IMR-90 (cell line): ENCODE data around the gene TMEM259. TPM values are rescaled to one million over a fixed set of nuclear protein-coding genes. Genes with fewer than 3 reads are reported as not detected.

ENCODE experiments used
- ATAC-seq: fragments of 200-7000 bp; cut with Tn5 transposase; 2 replicates; pipeline ENCODE4 v1.9.1; 2020; ENCODE audit warnings: low read depth, mild to moderate bottlenecking, moderate library complexity
- BruUV-seq: library from RNA; stranded (reverse); fragments of 400-500 nt; replicated peaks from 2 replicates; lab custom pipeline; 2021; lab: Mats Ljungman, UMichigan
- CTCF ChIA-PET: fragments of 300-600 bp; formaldehyde crosslinking; extraction: SDS; loops from one replicate; lab custom pipeline; 2021; ENCODE audit warnings: antibody characterized with exemption; lab: Yijun Ruan, JAX
- POLR2A ChIA-PET: fragments of 300-600 bp; sonication (Branson Sonifier 250); formaldehyde crosslinking; loops from one replicate; lab custom pipeline; 2022; ENCODE audit warnings: antibody characterized with exemption; ENCODE audit not compliant: unreplicated experiment; lab: Charles Lee
- DNase-seq: peaks from one replicate; pipeline ENCODE4 v3.0.0; 2013
- H2AFZ ChIP-seq: replicated peaks from 2 replicates; pipeline ENCODE3; 2013; ENCODE audit warnings: low read length, mild to moderate bottlenecking; ENCODE audit not compliant: poor library complexity
- H2AK5ac ChIP-seq: 2 replicates; pipeline ENCODE4 v1.6.1; 2013; ENCODE audit warnings: low read depth, low read length, inconsistent platforms
- H2AK9ac ChIP-seq: replicated peaks from 2 replicates; pipeline ENCODE3; 2013; ENCODE audit warnings: mild to moderate bottlenecking, low read depth, low read length, moderate library complexity; ENCODE audit not compliant: poor library complexity
- H2BK120ac ChIP-seq: 2 replicates; pipeline ENCODE4 v1.6.1; 2013; ENCODE audit warnings: low read depth, low read length, inconsistent platforms
- H2BK15ac ChIP-seq: 3 replicates; pipeline ENCODE4 v1.6.1; 2013; ENCODE audit warnings: low read depth, low read length, inconsistent platforms
- H2BK20ac ChIP-seq: 2 replicates; pipeline ENCODE4 v1.6.1; 2013; ENCODE audit warnings: low read depth, mild to moderate bottlenecking, inconsistent platforms, low read length, moderate library complexity
- H2BK5ac ChIP-seq: 2 replicates; pipeline ENCODE4 v1.6.1; 2013; ENCODE audit warnings: mild to moderate bottlenecking, low read depth, low read length, inconsistent platforms; ENCODE audit not compliant: poor library complexity, severe bottlenecking
- H3K14ac ChIP-seq: replicated peaks from 2 replicates; pipeline ENCODE4 v1.6.1; 2013; ENCODE audit warnings: low read depth, low read length, inconsistent platforms
- H3K18ac ChIP-seq: 2 replicates; pipeline ENCODE4 v1.6.1; 2013; ENCODE audit warnings: low read depth, low read length, control low read depth
- H3K23ac ChIP-seq: 2 replicates; pipeline ENCODE4 v1.6.1; 2013; ENCODE audit warnings: low read depth, low read length, inconsistent platforms
- H3K27ac ChIP-seq: 2 replicates; pipeline ENCODE4 v1.5.1; 2013; ENCODE audit warnings: mild to moderate bottlenecking, control low read depth, low read length; ENCODE audit not compliant: insufficient read depth
- H3K27me3 ChIP-seq: 2 replicates; pipeline ENCODE4 v1.6.1; 2013; ENCODE audit warnings: low read length; ENCODE audit not compliant: control insufficient read depth, insufficient read depth
- H3K36me3 ChIP-seq: 2 replicates; pipeline ENCODE4 v1.6.1; 2013; ENCODE audit warnings: low read length, mixed read lengths; ENCODE audit not compliant: control insufficient read depth, insufficient read depth
- H3K4ac ChIP-seq: 2 replicates; pipeline ENCODE4 v1.6.1; 2013; ENCODE audit warnings: low read depth, low read length, inconsistent platforms
- H3K4me1 ChIP-seq: 2 replicates; pipeline ENCODE4 v1.6.1; 2013; ENCODE audit warnings: low read length, mixed read lengths; ENCODE audit not compliant: control insufficient read depth, insufficient read depth
- H3K4me2 ChIP-seq: 2 replicates; pipeline ENCODE4 v1.6.1; 2013; ENCODE audit warnings: low read depth, mild to moderate bottlenecking, control low read depth, low read length, moderate library complexity
- H3K4me3 ChIP-seq: 2 replicates; pipeline ENCODE4 v1.5.1; 2013; ENCODE audit warnings: low read depth, mild to moderate bottlenecking, control low read depth, low read length, moderate library complexity; ENCODE audit not compliant: insufficient read depth
- H3K56ac ChIP-seq: 2 replicates; pipeline ENCODE4 v1.6.1; 2013; ENCODE audit warnings: low read length, inconsistent platforms; ENCODE audit not compliant: insufficient read depth; ENCODE audit errors: extremely low read depth
- H3K79me1 ChIP-seq, 2 experiments: 2 replicates each; pipeline ENCODE4 v1.6.1; 2013; ENCODE audit warnings: low read length in 2 of 2, inconsistent platforms in 1 of 2, low read depth in 1 of 2
- H3K9ac ChIP-seq: 2 replicates; pipeline ENCODE4 v1.6.1; 2013; ENCODE audit warnings: low read depth, low read length, control low read depth
- H3K9me1 ChIP-seq: 2 replicates; pipeline ENCODE4 v1.6.1; 2013; ENCODE audit warnings: low read length, inconsistent platforms; ENCODE audit not compliant: insufficient read depth
- H3K9me3 ChIP-seq: 2 replicates; pipeline ENCODE4 v1.6.1; 2013; ENCODE audit warnings: low read length; ENCODE audit not compliant: control insufficient read depth, insufficient read depth
- H4K20me1 ChIP-seq: 2 replicates; pipeline ENCODE4 v1.6.1; 2013; ENCODE audit warnings: low read length, inconsistent platforms; ENCODE audit not compliant: insufficient read depth
- H4K5ac ChIP-seq: 2 replicates; pipeline ENCODE4 v1.6.1; 2013; ENCODE audit warnings: mild to moderate bottlenecking, low read depth, low read length, control low read depth
- H4K8ac ChIP-seq, 2 experiments: 2 replicates each; pipeline ENCODE4 v1.6.1; 2013; ENCODE audit warnings: low read depth in 2 of 2, low read length in 2 of 2, control low read depth in 1 of 2, inconsistent platforms in 1 of 2
- H4K91ac ChIP-seq: 2 replicates; pipeline ENCODE4 v1.6.1; 2013; ENCODE audit warnings: low read depth, low read length, inconsistent platforms; ENCODE audit not compliant: insufficient read depth
- BHLHE40 ChIP-seq: fragments of 150-350 bp; IDR thresholded peaks from 2 replicates; pipeline ENCODE4 v1.6.1; 2016; ENCODE audit warnings: mild to moderate bottlenecking, low read depth, low read length
- CEBPB ChIP-seq: IDR thresholded peaks from 2 replicates; pipeline ENCODE4 v1.6.1; 2012; ENCODE audit warnings: low read depth, low read length, improper control_type of control experiment
- FOS ChIP-seq: fragments of 150-350 bp; IDR thresholded peaks from 2 replicates; pipeline ENCODE4 v1.6.1; 2016; ENCODE audit warnings: low read depth, low read length
- MXI1 ChIP-seq: IDR thresholded peaks from 2 replicates; pipeline ENCODE4 v1.6.1; 2012; ENCODE audit warnings: low read depth, mild to moderate bottlenecking, low read length, moderate library complexity, borderline replicate concordance
- NFE2L2 ChIP-seq: fragments of 150-350 bp; IDR thresholded peaks from 2 replicates; pipeline ENCODE4 v1.6.1; 2016; ENCODE audit warnings: low read depth, mild to moderate bottlenecking, low read length
- POLR2A ChIP-seq: IDR thresholded peaks from 2 replicates; pipeline ENCODE4 v1.6.1; 2012; ENCODE audit warnings: mild to moderate bottlenecking, low read depth, low read length
- RAD21 ChIP-seq: IDR thresholded peaks from 2 replicates; pipeline ENCODE4 v1.6.1; 2012; ENCODE audit warnings: low read length, improper control_type of control experiment
- RCOR1 ChIP-seq: IDR thresholded peaks from 2 replicates; pipeline ENCODE4 v1.6.1; 2012; ENCODE audit warnings: mild to moderate bottlenecking, low read length, improper control_type of control experiment; ENCODE audit not compliant: insufficient replicate concordance
- RFX5 ChIP-seq: IDR thresholded peaks from 2 replicates; pipeline ENCODE4 v1.8.0; 2012; ENCODE audit warnings: low read depth, mild to moderate bottlenecking, low read length, moderate library complexity
- WGBS, 2 experiments: methylation state at CpG; one replicate each; pipeline versions ENCODE4 v1.1.5 to v1.1.7; 2013; ENCODE audit warnings: missing lambda C conversion rate in 2 of 2; ENCODE audit not compliant: insufficient read length in 1 of 2; ENCODE audit errors: extremely low coverage in 2 of 2; 5-methylcytosine and 5-hydroxymethylcytosine counted together
- dilution Hi-C: fragments of 300-500 bp; cut with HindIII; formaldehyde crosslinking; loops from one replicate; pipeline ENCODE4 v1.14.3; 2018; ENCODE audit warnings: low sequenced_read_pairs; ENCODE audit not compliant: unreplicated experiment
- in situ Hi-C: fragments of 300-500 bp; cut with MboI; formaldehyde crosslinking; loops from 3 replicates; pipeline ENCODE4 v1.14.3; 2019; ENCODE audit warnings: low sequenced_read_pairs, inconsistent platforms, mixed read lengths
- intact Hi-C: fragments of 100-400 bp; cut with micrococcal nuclease; formaldehyde crosslinking; loops from 2 replicates; pipeline ENCODE4 v1.10.0; 2022
- polyA plus RNA-seq, 3 experiments: library from polyadenylated mRNA; depleted of rRNA; stranded (reverse); fragments of >200 nt; gene quantifications; 2 replicates each; pipeline ENCODE4 v1.2.3, GENCODE V29; 2012; ENCODE audit warnings: low replicate concordance in 1 of 3
- total RNA-seq: library from RNA; depleted of rRNA; stranded (reverse); fragments of >200 nt; gene quantifications from 2 replicates; pipeline ENCODE4 v1.2.3, GENCODE V29; 2012
- TF ChIP-seq, protein P1 (sequence below): fragments of 150-350 bp; IDR thresholded peaks from 2 replicates; pipeline ENCODE4 v1.6.1; 2016; ENCODE audit warnings: low read depth, mild to moderate bottlenecking, low read length, moderate library complexity, borderline replicate concordance
- TF ChIP-seq, protein P2 (sequence below): fragments of 150-350 bp; IDR thresholded peaks from 2 replicates; pipeline ENCODE4 v1.6.1; 2017; ENCODE audit warnings: mild to moderate bottlenecking, antibody characterized with exemption, low read length, low read depth

The TMEM259 gene
- total and polyA plus RNA-seq, 2 of the 4 experiments (the other 2 are of a cell fraction), result 22.6 to 153 TPM

DNA sequence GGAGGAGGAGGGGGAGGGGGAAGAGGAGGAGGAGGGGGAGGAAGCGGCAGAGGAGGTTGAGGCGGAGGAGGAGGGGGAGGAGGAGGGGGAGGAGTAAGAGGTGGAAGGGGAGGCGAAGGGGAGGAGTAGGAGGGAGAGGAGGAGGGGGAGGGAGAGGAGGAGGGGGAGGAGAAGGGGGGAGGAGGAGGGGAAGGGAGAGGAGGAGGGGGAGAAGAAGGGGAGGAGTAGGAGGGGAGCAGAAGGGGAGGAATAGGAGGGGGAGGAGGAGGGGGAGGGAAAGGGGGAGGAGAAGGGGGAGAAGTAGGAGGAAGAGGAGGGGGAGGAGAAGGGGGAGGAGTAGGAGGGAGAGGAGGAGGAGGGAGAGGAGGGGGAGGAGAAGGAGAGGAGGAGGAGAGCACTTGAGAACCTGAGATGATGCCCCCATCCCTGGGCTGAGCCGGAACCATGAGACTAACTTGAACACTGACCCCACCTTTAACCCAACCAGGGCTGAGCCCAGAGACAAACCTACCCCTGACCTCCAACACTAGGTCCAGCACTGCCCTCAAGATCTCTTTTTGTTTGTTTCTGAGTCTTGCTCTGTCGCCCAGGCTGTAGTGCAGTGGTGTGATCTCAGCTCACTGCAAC lies 31.5 kb upstream of the TMEM259 start:
- WGBS, 2 experiments, result no CpG with 5 or more reads among the region's 5 CpGs
- H3K23ac ChIP-seq, result no peak overlapping the region
- H3K14ac ChIP-seq, result no peak overlapping the region
- H2BK5ac ChIP-seq, result no peak overlapping the region
- H2AK9ac ChIP-seq, result no peak overlapping the region
- H2BK120ac ChIP-seq, result no peak overlapping the region
- dilution Hi-C loops (no loop called here), intact Hi-C loops (no loop called here), in situ Hi-C loops (no loop called here)
- POLR2A ChIA-PET, result no interaction called here
- H4K8ac ChIP-seq, result no peak overlapping the region
- no peak overlapping the region for H4K5ac ChIP-seq
- H4K91ac ChIP-seq, result no peak overlapping the region
- H3K9me3 ChIP-seq, result peaks cover 27% of the 10 kb centered on the region
- H2BK20ac ChIP-seq, result no peak overlapping the region
- H3K27ac ChIP-seq, result no peak overlapping the region
- H3K18ac ChIP-seq, result no peak overlapping the region
- no peak for ATAC-seq
- no peaks in the 10 kb centered on the region for H3K4me1 ChIP-seq
- no peak overlapping the region for H3K9ac ChIP-seq
- TF ChIP-seq RFX5 (no peak), BHLHE40 (no peak), RAD21 (no peak), MXI1 (no peak), NFE2L2 (no peak), RCOR1 (no peak), POLR2A (no peak), CEBPB (no peak), FOS (no peak)
- TF ChIP-seq, protein P1, sequence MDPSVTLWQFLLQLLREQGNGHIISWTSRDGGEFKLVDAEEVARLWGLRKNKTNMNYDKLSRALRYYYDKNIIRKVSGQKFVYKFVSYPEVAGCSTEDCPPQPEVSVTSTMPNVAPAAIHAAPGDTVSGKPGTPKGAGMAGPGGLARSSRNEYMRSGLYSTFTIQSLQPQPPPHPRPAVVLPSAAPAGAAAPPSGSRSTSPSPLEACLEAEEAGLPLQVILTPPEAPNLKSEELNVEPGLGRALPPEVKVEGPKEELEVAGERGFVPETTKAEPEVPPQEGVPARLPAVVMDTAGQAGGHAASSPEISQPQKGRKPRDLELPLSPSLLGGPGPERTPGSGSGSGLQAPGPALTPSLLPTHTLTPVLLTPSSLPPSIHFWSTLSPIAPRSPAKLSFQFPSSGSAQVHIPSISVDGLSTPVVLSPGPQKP, result no peak
- TF ChIP-seq, protein P2, sequence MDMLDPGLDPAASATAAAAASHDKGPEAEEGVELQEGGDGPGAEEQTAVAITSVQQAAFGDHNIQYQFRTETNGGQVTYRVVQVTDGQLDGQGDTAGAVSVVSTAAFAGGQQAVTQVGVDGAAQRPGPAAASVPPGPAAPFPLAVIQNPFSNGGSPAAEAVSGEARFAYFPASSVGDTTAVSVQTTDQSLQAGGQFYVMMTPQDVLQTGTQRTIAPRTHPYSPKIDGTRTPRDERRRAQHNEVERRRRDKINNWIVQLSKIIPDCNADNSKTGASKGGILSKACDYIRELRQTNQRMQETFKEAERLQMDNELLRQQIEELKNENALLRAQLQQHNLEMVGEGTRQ, result no peak
- CTCF ChIA-PET, result no interaction called here
- no peak overlapping the region for H3K4me2 ChIP-seq
- no peak for DNase-seq
- H3K4me3 ChIP-seq, result no peak overlapping the region
- H2AK5ac ChIP-seq, result no peak overlapping the region
- H3K36me3 ChIP-seq, result peaks cover 1% of the 10 kb centered on the region; the same call in 1 of the 2 replicates
- H2AFZ ChIP-seq, result no peak overlapping the region
- H3K27me3 ChIP-seq, result no peaks in the 10 kb centered on the region
- no peak overlapping the region for H2BK15ac ChIP-seq
- H4K20me1 ChIP-seq, result no peaks in the 10 kb centered on the region
- H3K56ac ChIP-seq, result no peak overlapping the region
- BruUV-seq, result no TSS peak
- H3K79me1 ChIP-seq, result no peaks in the 10 kb centered on the region
- no peak overlapping the region for H3K4ac ChIP-seq
- no peaks in the 10 kb centered on the region for H3K9me1 ChIP-seq
